C4-2B (cell line): ENCODE results near the gene EPB41L4B.

ENCODE experiments used
- CTCF ChIP-seq: fragments of 450-650 bp; conservative IDR thresholded peaks from 2 replicates; pipeline ENCODE4 v1.5.1; 2017; ENCODE audit warnings: mild to moderate bottlenecking
- ZFX ChIP-seq: fragments of 450-650 bp; IDR thresholded peaks from 2 replicates; pipeline ENCODE4 v1.6.1; 2017

- no peak for TF ChIP-seq ZFX
- no peak for TF ChIP-seq CTCF
Observed at GRCh38 chr9:109349421-109349846, 28.6 kb upstream of the EPB41L4B start.
